HG02981 (cell line): ENCODE data around the gene PPP1R12B.
"Not testable (repeated sequence)": the region's sequence is repeated elsewhere in the genome, so short reads cannot be mapped to it uniquely, and the experiment has no call there.

Experiments
- ATAC-seq: cut with Tn5 transposase; IDR thresholded peaks from one replicate; pipeline ENCODE4 v1.9.1; 2021; ENCODE audit warnings: mild to moderate bottlenecking, moderate library complexity; ENCODE audit not compliant: unreplicated experiment

PPP1R12B gene

DNA sequence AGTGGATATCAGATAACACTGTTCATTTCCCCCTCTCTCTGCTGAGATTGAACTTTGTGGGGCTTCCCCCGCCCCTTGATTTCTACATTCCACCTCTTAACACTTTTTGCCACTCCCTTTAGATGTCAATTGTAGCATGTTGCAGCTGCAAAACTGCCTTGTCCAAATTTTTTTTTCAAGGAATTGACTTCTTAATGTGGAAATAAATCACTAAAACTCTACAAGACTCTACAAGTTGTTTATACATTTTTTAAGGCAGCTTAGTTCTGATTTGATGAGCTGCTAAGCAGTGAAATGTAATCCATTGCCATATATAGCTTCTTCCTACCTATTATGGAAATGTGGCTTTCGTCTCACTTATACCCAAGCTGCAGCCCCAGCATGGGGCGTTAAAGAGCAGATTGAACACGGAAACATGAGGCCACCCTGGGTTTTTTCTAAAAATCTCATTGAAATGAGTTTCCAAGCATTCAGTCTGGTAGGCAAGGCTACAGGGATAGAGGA is 229.6 kb downstream of the PPP1R12B start:
- no peak for ATAC-seq

- ATAC-seq: no peak
Observed at GRCh38 chr1:202578565-202578964, 230.1 kb downstream of the PPP1R12B start.

DNA sequence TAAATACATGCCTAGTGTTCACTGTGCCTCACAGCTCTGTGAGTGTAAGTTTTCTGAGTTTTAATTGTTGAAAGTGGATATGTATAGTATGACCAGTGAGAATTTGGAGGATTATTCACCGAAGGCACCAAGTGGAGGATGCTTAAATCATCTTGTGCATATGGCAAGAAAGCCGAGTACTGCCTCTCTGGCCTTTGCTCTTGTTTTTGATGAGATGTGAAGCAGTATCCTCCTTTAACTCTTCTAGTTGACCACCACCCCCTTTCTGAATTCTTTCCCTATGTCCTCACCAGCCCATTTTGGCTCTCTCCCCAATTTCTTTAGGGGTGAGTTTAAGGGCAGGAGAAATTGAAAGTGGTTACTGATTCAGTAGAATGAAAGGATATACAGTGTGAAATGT is 231.3 kb downstream of the PPP1R12B start:
- no peak for ATAC-seq

GRCh38 chr1:202580619-202581018 is 232.1 kb downstream of the PPP1R12B start:
- ATAC-seq: no peak

DNA sequence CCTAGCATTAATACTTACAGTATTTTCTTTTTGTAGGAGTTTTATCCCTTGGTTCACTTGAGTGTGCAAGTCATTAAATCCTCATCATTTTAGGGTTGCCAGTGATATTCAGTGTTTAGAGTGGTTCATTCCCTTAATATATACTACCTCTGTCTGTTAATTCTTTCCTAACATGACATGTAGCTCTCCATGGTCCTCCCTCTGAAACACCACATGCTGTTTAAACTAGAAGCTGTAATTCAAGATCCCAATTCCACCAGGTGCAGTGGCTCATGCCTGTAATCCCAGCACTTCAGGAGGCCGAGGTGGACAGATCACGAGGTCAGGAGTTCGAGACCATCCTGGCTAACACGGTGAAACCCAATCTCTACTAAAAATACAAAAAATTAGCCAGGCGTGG is 233.9 kb downstream of the PPP1R12B start:
- ATAC-seq: not testable (repeated sequence)

DNA sequence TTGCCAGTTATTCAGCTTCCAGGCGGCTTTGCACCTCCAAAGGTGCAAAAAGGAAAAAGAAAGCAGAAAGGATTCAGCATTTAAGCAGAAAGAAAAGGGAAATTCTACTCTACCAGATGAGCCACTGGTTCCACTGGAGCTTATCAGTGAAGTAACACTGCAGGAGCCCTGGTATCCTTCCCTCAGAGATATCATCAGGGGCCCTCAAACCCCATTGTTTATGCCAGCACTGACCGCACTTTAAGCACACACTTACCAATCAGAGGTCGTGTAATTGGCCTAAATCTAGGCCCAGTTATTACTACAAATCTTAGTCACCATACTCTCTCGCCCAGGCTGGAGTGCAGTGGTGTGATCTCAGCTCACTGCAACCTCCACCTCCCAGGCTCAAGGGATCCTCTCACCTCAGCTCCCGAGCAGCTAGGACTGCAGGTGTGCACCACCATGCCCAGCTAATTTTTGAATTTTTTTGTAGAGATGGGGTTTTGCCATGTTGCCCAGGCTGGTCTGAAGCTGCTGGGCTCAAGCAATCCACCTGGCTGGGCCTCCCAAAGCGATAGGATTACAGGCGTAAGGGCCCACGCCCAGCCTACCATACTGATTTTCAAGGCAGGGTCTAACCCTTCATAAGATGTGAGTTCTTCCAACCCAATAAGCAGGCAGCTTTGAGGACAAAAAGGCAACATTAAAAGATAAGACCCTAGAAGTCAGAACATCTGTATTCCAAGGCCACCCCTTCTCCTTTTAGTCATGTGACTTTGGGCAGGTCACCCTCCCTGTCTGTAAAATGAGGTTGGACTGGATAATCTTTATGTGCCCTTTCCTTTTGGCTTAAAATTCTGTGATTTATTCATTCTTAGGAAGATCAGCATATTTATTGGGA is 236.4 kb downstream of the PPP1R12B start:
- no peak for ATAC-seq

GRCh38 chr1:202585590-202585933 is 237.1 kb downstream of the PPP1R12B start:
- no peak for ATAC-seq

GRCh38 chr1:202586018-202586821 is 237.7 kb downstream of the PPP1R12B start:
- ATAC-seq: peak; percentile 54

DNA sequence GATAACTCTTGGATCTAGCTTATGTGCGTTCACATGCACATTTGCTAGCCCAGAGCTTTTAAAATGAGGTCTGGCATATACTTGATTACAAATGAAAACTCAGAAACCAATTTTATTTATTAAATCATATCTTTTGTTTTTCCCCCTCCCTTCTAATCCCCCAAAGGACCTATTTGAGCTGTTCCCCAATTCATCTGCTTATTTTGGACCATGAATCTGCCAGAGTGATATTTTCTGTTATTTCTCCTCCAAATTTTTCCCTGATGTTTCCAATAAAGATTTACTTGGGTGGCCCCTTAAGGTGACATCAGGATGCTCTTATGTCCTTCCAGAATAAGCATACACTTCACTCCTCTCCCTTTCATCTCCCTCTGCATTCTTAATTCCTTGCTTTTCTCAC is 238.4 kb downstream of the PPP1R12B start:
- no peak for ATAC-seq

- no peak for ATAC-seq
Observed at GRCh38 chr1:202587859-202588485, 239.5 kb downstream of the PPP1R12B start.

DNA sequence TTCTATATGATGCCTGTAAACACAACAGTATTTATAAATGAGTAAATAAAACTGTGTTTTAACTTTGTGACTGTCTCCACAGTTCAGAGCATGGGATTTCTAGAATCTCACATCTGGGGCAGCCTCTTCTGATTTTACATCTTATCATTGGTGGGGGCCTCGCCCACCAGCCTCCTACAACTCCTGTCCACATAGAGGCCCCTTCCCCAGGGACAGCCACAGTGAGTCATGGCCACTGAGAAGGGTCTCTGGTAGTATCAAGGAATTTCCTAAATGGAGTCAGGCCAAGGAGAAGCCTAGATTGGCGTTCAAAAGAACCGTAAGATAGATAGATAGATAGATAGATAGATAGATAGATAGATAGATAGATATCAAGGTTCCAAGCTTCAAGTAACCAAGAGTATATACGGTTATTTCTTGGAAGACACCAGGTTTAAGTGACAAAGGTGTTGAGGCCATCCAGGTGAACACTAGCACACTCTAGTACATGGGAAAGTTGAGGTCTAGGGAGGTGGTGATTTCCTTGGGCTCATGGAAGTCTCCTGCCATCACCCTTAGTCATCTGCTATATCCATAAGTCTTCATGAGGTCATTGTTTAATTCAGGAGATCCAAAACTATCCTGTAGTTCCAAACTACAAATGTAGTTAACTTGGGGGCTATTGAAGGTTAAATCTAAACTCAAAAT is 240.1 kb downstream of the PPP1R12B start:
- no peak for ATAC-seq

GRCh38 chr1:202589190-202589930 is 240.9 kb downstream of the PPP1R12B start:
- no peak for ATAC-seq

DNA sequence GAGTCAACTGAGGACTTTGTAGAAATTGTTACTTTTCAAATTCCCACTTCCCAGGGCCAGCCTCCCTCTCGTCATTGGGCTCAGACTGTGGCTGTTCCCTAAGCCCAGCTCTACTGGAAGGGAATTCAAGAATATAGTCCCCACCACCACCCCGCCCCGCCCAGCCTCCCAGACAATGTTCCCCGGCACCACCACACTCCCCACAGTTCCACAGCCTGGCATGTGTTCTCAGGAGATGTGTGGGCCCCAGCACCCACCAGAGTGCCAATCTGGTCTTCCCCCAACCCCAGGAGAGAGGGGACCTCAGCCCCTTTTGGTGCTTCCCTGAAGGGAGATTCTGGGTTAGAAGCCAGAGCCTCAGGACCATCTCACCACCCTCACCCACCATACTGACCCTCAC is 241.6 kb downstream of the PPP1R12B start:
- no peak for ATAC-seq

- ATAC-seq: no peak
Observed at GRCh38 chr1:202590975-202591411, 242.5 kb downstream of the PPP1R12B start.

DNA sequence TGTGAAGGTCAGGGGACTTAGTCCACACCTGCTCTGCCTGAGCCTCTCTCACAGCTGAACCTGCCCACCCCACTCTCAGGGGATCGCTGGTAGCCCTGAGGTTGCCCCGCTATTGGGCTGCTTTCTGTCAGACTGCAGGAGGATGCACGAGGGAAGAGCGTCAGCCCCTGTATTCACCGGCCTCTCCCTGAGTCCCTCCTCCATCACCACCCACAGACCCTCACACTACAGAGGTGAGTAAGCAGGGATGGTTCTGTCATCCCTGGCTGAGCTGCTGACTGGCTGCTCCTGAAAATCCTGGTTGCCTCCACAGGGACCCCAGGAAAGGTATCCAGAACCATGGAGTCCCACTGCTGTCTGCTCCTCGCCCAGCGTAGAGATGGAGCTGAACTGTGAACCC is 243.0 kb downstream of the PPP1R12B start:
- ATAC-seq: no peak

DNA sequence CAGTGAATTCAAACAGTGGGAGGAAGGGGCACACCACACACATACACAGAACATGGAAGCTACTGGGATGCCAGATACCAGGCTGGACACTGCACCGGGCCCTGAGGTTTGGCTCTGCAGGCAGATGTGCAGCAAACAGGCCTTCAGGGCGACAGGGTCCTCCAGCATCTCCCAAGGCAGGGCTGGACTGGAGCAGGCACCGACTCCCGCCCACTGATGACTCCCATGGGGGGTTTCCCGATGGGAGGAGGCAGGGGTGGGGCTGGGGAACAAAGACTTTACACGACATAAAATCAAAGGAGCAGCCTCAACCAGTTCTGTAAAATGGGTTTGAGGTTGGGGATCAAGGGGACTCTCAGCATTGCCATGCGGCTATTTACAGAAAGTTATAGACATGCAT is 243.6 kb downstream of the PPP1R12B start:
- no peak for ATAC-seq

DNA sequence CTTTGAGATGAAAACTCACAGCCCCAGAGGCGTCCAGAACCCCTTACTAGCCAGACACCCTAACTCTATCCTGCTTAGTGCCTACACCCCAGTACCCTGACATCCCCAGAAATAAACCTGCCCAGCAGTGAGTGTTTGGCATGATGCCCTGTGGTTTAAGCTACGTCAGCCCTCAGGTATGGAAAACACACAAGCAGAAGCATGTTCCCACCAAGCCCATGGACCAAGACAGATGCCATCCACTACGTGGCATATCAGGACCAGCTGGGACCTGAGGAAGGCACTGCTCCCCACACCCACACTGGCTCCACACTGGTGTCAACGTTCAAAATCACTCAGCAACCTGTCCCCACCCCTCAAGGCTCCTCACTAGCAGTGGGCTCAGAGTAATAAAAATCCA is 245.3 kb downstream of the PPP1R12B start:
- no peak for ATAC-seq

- ATAC-seq: no peak
Observed at GRCh38 chr1:202596638-202597037, 248.1 kb downstream of the PPP1R12B start.

DNA sequence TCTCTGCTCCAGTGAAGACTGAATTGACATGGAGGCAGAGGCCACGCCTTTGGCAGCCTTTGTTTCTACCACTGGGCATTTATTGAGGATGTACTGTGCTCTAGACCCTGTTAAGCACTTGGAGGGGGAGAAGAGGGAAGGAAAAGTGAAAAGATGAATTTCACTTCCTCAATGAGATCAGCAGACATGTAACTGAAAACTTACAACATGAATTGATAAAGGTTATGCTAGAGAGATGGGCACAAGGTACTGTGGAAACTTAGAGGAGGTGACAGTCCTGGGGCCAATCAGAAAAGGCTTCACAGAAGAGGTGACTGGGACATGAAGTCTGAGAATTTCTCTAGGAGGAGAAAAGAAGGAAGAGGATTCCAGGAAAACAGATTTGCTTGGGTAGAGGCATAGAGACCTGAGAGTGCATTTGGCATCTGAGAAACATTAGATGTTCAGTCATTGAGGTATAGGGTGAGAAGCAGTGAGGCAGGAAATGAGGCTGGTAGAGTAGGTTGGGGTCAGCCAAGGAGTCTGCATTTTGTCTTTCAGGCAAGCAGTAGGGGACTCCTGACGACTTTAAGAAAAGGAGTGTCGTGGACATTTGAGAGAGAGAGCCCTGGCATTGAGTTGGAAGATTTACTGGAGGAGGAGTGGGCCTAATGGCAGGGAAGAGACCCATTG is 248.7 kb downstream of the PPP1R12B start:
- ATAC-seq: no peak
